Renal cortex interstitium (tissue), 11 donors: ENCODE data around the gene PDE10A. TPM values are rescaled to one million over a fixed set of nuclear protein-coding genes. Genes with fewer than 3 reads are reported as not detected.
"Not testable (repeated sequence)": the region's sequence is repeated elsewhere in the genome, so short reads cannot be mapped to it uniquely, and the experiment has no call there.

Experiments used
- DNase-seq, 11 donors: peaks; one replicate each; pipeline ENCODE4 v3.0.0-alpha.2; 2013; ENCODE audit warnings: low read depth in 9 of 11, low spot score in 4 of 11; ENCODE audit errors: extremely low read depth in 1 of 11
- polyA plus RNA-seq, 3 donors: library from polyadenylated mRNA; unstranded; fragments of 120-200 nt; gene quantifications; one replicate each; pipeline ENCODE4 v1.2.1, GENCODE V29; 2013; ENCODE audit not compliant: insufficient read length in 3 of 3

The PDE10A gene
- polyA plus RNA-seq, 3 donors = 20.3 to 46.6 (median 27.7) TPM

- no peak for DNase-seq
Observed at GRCh38 chr6:165574220-165575157, 88.6 kb downstream of the PDE10A start.

- peak in 9 of 11 donors; percentile 17 to 55 (median 32) for DNase-seq
Observed at GRCh38 chr6:165573671-165574070, 89.4 kb downstream of the PDE10A start.

GRCh38 chr6:165571721-165572132 is 91.3 kb downstream of the PDE10A start:
- no peak for DNase-seq

GRCh38 chr6:165571068-165571682 is 91.9 kb downstream of the PDE10A start:
- no peak for DNase-seq

- DNase-seq = no peak
Observed at GRCh38 chr6:165568326-165568725, 94.7 kb downstream of the PDE10A start.

- DNase-seq = no peak
Observed at GRCh38 chr6:165566088-165566828, 96.8 kb downstream of the PDE10A start.

GRCh38 chr6:165562421-165563090 is 100.5 kb downstream of the PDE10A start:
- DNase-seq = no peak

- no peak for DNase-seq
Observed at GRCh38 chr6:165559632-165560031, 103.4 kb downstream of the PDE10A start.

GRCh38 chr6:165558097-165558496 is 104.9 kb downstream of the PDE10A start:
- not testable (repeated sequence) for DNase-seq

GRCh38 chr6:165557674-165558073 is 105.4 kb downstream of the PDE10A start:
- no peak for DNase-seq

GRCh38 chr6:165556116-165556843 is 106.8 kb downstream of the PDE10A start:
- DNase-seq = peak in 1 of 11 donors; percentile 14

GRCh38 chr6:165554644-165555043 is 108.4 kb downstream of the PDE10A start:
- not testable (repeated sequence) for DNase-seq

GRCh38 chr6:165552248-165552736 is 110.7 kb downstream of the PDE10A start:
- no peak for DNase-seq

- no peak for DNase-seq
Observed at GRCh38 chr6:165551828-165552227, 111.2 kb downstream of the PDE10A start.

GRCh38 chr6:165548450-165548849 is 114.6 kb downstream of the PDE10A start:
- no peak for DNase-seq

GRCh38 chr6:165545806-165546205 is 117.2 kb downstream of the PDE10A start:
- DNase-seq = no peak

- DNase-seq = no peak
Observed at GRCh38 chr6:165543781-165544180, 119.3 kb downstream of the PDE10A start.

GRCh38 chr6:165536911-165537310 is 126.1 kb downstream of the PDE10A start:
- no peak for DNase-seq
